Measurements from ENCODE around the gene C11orf58.

The C11orf58 gene

DNA sequence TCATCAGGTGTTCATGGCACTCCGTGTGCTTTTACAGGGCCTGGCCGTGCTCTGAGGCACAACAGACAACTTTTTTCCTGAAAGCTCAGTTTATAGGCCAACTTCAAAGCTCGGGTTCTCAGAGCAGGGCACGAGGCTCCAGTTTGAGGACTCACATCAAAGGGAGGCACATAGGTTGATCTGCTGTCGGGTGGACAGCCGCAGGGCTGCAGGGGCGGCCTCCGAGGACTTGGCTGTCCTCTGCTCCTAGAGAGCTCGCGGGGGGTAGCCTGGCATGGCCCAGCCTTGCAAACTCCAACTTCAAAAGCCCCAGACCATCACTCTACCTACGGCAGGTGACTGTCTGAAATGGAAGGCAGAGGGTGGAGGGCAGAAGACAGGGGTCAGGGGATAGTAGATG, 31.6 kb downstream of the C11orf58 start:
- DNase-seq: no peak

DNA sequence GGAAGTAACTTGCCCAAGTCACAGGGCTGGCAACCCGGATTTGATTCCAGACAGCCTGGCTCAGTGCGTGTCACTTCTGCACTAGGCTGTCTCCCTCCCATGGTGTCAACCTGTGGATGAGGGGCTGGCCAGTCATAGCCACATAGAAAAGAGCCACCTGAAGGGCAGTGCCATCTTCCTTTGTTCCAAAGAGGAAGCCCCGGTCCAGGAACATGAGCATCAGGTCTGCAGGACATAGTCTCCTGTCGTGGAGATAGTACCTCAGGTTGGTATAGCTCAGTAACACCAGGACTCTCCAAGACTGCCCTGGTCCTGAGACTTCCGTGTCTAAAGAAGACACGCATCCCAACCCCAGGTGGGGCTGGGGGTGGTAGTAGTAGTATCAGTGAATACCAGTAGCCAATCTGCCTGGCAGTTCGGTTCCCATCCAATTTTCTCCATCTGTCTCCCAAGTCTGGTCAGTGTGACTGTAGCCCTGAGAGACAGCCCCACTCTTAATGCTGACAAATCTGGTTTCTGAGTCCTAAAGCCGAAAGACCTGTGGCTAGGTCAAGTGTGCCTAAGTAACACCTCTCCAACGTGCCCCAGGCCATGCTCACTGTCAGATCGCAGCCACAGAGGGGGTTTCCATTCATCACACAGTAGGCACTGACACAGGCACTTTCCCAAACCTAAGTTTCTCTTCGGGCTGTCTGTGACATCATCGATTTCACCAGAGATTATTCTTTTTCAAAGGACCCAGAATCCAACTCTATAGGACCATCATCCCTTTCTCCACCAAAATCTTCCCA, 33.1 kb downstream of the C11orf58 start:
- no peak for DNase-seq

DNA sequence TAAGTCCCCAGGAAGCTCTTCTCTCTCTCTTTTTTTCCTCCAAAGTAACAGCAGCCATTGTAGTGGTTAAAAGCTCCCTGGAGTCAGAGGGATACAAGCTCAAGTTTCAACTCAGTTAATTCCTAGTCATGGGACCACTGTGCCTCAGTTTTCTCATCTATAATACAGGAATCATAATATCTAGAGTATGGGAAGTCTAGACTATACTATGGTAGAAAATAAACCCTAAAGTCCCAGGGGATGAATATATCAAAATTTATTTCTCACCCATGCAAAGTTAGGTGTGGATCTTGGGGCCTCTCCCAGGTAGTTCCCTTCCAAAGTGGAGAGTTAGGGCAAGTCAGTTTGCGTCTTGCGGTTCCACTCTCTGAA, 33.7 kb downstream of the C11orf58 start:
- DNase-seq: no peak

DNA sequence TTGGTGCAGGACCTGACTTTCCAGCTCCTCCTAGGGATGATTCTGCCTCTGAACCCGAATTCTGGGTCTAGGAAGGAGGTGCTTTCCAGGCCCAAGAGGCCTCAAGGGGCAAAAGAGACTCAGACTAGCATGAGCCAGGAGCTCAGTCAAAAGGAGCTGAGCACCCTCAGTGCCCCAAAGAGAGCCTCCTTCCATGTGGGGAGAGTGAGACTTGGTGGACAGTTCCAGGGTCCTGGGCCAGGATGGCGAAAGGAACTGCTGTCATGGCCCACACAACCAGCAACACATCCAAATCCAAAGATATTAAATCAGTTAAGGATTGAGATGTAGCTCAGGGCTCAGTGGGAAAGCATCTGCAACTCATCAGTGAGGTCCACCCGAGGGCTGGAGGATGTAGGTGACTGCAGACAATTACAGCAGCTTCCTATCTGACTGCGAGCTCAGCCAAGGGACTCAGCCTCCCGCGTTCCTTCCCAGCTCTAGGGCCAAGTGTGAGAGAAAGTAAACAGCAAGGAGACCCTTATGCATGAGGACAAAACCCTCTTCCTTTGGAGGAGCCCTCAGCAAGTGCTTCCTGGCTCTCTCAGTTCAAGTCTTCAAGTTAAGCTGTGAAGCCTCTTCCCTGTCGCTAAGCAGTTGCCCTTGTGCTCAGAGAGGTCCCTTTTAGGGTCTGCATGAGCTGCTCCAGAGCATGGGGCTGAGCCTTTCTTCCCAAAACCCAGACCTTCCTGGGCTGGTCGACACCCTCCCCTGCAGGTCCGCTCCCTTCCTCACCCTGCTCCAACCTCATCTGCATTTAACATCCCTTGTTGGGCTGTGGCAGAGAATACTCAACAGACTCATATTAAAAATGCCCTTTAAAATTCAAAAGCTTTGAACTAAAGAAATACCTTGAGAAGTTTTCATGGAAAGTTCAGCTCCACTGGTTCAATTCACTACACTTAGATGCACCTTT, 35.8 kb downstream of the C11orf58 start:
- DNase-seq: no peak

GRCh38 chr11:16774936-16775613, 36.6 kb downstream of the C11orf58 start:
- DNase-seq: no peak

DNA sequence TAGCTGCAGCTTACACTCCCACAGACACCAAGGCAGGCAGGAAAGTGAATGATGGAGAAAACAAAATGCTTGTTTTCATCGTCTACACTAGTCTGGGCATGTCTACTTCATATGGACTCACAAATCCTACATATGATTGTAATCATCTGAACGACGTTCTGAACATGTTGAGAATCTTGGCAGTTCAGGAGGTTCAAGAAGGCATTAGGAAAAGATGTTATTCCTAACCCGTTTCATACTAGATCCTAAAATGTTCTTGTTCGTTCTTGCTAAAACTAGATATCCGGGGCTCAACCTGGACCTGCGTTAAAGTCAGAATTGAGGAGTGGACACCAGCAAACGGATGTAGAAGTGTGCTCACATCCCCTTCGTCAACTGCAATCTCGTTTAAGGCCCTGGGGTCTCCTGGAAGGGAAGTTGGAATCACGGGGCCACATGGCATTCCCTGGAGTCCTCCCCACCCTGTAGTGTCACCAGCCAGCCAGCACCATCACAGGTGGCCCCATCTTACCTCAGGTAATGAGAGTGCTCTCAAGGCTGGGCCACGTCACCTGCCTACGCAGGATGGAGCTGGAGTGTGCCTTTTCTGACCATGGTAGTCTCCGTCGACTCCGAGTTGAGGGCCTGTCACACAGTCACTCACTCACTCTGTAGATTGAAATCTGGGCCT, 37.3 kb downstream of the C11orf58 start:
- no peak for DNase-seq

DNA sequence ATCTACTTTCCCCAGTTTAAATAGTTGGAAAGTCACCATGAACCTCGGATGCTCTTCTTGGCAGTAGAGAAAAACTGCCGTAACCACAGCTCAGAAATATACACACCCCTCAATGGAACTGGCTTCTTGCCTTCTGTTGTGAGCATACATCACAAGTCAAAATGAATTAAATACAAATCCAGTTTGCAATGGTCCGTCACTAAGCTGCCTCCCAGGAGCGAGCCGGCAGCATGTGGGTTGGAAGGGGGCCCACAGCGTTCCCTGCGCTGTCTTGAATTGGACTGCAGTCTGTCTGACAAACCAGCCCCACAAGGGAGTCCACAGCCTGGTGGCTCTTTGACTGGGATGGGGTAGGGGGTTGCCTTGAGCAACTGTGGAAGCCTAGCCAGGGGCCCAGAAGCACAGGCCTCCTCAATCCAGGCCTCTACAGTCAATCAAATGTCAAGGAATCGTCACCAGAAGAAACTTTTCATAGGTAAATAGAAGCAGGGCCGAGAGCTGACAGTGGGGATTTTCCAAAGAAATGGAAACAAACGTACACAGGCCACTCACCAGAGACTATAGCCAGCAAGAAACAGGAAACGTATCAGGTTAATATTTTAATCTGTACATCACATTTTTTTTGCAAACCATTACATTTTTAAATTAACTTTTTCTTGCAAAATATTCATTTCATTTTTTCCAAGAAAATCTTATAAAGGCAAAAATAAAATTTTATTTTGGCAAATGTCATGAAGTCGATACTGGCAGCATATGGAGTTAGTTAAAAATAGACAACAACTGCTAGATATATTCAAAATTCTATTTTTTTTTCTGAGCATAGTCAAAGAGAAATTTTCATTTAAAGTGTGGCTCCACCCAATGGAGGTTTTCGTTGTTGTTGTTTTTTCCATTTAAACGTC, 38.5 kb downstream of the C11orf58 start:
- no peak for DNase-seq

- DNase-seq: no peak
Measured at GRCh38 chr11:16777613-16777975, 39.1 kb downstream of the C11orf58 start.

- DNase-seq: no peak
Measured at GRCh38 chr11:16778286-16778685, 39.8 kb downstream of the C11orf58 start.

- DNase-seq: no peak
Measured at GRCh38 chr11:16778876-16779275, 40.4 kb downstream of the C11orf58 start.

DNA sequence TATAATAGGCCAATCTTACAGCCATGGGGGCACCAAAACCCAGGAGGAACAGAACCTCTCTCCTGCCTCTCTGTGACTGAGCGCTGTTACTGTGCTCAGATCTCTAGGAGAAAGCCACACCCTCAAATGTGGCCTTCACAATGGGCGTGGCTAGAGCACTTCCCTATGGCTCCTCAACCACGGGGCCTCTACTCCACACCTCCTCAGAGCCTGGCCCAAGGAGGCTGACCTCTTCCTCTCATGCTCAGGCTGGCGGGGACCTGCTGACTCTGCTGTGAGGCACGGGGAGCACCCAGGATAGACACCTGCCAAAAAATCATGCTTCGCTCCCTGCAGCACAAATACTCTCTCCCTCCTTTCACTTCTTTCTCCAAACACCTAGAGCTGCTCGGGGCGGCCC, 41.0 kb downstream of the C11orf58 start:
- peak; percentile 39 for DNase-seq

DNA sequence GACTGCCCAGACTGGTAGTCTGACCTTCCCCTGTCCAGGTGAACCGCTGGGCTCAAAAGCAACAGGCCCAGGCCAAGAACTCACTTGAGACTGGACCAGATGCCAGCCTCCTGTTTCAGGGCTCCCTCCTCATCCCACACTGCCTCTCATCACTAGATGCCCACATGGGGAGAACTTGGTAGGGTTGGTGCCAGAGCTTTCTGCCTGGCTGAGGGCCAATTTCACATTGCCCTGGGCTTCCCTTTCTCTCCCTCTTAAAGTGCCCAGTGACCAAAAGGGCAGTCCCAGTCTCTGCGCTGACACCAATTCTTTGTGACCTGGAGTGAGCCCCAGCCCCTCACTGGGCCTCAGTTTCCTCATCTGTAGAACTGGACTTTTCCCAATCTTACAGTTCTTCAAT, 41.7 kb downstream of the C11orf58 start:
- DNase-seq: no peak

GRCh38 chr11:16780698-16781550, 42.5 kb downstream of the C11orf58 start:
- no peak for DNase-seq

GRCh38 chr11:16781936-16782919, 43.8 kb downstream of the C11orf58 start:
- no peak for DNase-seq

DNA sequence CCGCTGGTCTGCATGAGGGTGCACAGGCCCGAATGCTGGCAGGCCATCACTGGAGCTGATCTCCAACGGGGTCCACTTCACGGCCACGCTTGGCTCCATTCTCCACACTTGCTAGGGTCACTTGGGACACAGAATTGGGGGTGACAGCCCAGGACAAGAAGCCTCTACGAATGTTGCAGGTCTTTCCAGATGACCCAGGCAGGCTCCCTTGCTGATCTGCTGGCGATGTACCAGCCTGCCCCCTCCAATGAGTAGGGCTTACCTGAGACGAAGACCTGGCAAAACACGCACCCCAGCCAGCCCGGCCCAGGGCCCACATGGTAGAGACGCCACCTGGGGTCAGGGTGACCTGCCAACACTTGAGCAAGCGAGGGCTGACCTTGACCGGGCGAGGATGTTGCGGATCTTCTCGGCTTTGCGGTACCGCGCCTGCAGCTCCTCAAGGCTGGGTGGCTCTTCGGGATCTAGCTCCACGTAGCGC, 44.9 kb downstream of the C11orf58 start:
- DNase-seq: no peak

- no peak for DNase-seq
Measured at GRCh38 chr11:16784097-16784496, 45.6 kb downstream of the C11orf58 start.

DNA sequence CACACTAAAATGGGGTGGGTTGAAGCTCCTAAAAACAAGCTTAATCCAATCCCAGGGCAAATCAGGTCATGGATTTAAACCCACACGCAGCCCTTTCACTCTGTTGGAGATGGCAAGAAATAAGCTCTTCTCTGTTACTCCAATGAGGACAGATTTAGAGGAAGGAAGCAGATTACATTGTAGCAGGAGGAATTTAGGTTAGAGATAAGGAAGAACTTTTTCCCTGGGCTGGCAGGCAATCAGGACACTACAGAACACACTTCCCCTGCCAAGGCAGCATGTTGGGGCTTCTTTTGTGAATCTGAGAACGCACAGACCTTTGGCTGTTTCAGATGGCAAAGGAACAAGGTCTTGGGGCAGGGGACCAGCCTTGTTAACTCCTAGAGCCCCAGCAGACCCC, 46.2 kb downstream of the C11orf58 start:
- DNase-seq: no peak

DNA sequence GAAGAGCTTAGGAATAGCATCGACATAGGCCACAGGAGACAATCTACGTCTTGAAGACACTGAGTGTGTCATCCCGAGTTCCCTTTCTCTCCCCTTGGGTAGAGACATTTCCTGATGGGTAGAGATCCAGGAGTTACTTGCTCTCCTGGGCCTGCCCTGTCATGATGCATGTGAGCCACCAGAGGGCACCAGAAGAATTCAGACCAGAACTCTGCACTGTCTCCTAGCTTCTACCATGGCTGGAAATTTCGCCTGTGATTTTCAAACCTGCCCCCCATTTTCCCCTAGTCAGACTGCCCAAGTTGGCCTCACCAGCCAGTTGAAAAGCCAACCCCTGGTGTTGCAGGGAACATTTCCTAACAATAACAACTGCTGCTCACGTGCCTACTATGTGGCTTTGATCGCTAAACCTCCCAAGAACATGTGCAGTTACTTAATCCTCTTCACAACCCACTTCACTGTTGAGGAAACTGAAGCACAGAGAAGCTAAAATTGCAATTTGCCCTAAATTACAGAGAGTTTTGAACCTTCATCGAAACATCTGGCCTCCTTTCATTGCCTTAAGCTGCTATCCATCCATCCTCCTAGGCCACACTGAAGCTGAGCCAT, 47.2 kb downstream of the C11orf58 start:
- peak; percentile 50 for DNase-seq

DNA sequence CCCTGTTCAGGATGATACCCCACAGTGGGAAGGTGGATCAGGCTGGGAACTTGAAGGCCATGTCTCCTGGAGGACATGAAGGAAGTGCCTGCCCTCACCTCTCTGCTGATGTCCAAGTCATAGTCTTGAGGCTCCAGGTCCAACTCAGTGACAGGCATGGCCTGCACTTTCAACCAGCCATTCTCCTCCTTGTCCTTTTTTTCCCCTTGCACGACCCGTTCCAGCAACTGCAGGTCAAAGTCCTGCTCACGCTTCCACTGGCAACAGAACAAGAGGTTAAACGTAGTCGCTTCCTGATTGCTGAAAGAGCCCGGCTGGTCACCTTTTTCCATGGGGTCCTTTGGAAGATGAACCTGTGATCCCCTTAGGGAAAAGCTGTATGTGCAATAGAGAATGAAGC, 47.7 kb downstream of the C11orf58 start:
- no peak for DNase-seq
